Mucosa of descending colon (tissue), 3 donors: Measurements from ENCODE around the gene SPRTN. TPM values are rescaled to one million over a fixed set of nuclear protein-coding genes. Genes with fewer than 3 reads are reported as not detected.

Experiments used
- ATAC-seq: fragments of 200-7000 bp; cut with Tn5 transposase; one replicate; pipeline ENCODE4 v1.9.1; 2020; ENCODE audit warnings: mild to moderate bottlenecking, moderate library complexity
- DNase-seq, 3 donors: peaks; one replicate each; pipeline ENCODE4 v3.0.0-alpha.2; 2020
- H3K36me3 ChIP-seq: fragments of 200-600 bp; one replicate; pipeline ENCODE4 v1.8.0; 2021; ENCODE audit warnings: low read depth, mild to moderate bottlenecking
- H3K4me1 ChIP-seq: fragments of 200-600 bp; one replicate; pipeline ENCODE4 v1.8.0; 2021; ENCODE audit warnings: low read depth, mild to moderate bottlenecking
- H3K4me3 ChIP-seq: fragments of 200-600 bp; one replicate; pipeline ENCODE4 v1.8.0; 2021; ENCODE audit warnings: mild to moderate bottlenecking
- H3K9me3 ChIP-seq: fragments of 200-600 bp; one replicate; pipeline ENCODE4 v1.8.0; 2021; ENCODE audit warnings: mild to moderate bottlenecking
- CTCF ChIP-seq: fragments of 200-600 bp; IDR thresholded peaks from one replicate; pipeline ENCODE4 v1.8.0; 2022; ENCODE audit warnings: antibody characterized with exemption, mild to moderate bottlenecking
- intact Hi-C, 2 donors: fragments of 100-400 bp; cut with DNase I in 1 of 2; cut with micrococcal nuclease in 1 of 2; formaldehyde crosslinking; loops; one replicate each; pipeline versions ENCODE4 v1.11.0 to v1.11.1; 2022; cut with DNase I, micrococcal nuclease
- total RNA-seq, 3 donors: library from RNA; stranded (reverse); fragmentation: NEBNext Ultra II Directional in 2 of 3; extraction: Animal tissue kit (Norgen Biotek cat#: 25700) in 2 of 3; gene quantifications; one replicate each; pipeline versions ENCODE4 v1.2.1 to v1.2.4, GENCODE V29; 2021 to 2023
- donor health status: DM: no; HTN: no; CAD: no; lungs with moderate emphysema.
- donor health status: DM: no; HTN: no; CAD: no.
- donor health status: DM: no; HTN: yes; CAD: no.

SPRTN gene
- total RNA-seq, 3 donors from 2014 or later: 10.7 to 13.1 (median 11.5) TPM

GRCh38 chr1:231359113-231359512, 21.0 kb downstream of the SPRTN start:
- TF ChIP-seq CTCF: no peak

GRCh38 chr1:231362325-231362724, 24.2 kb downstream of the SPRTN start:
- ATAC-seq: no peak
- intact Hi-C loops: loop anchor here in 1 of 2 donors (5.0 kb wide), 1 partner anchor 230 kb away; no protein-coding TSS in a partner anchor
- Histone ChIP-seq H3K9me3 (no peaks in the 10 kb centered on the region), H3K36me3 (no peaks in the 10 kb centered on the region), H3K4me3 (no peak overlapping the region), H3K4me1 (no peaks in the 10 kb centered on the region)
- no peak for TF ChIP-seq CTCF
- DNase-seq: no peak

More at GRCh38 chr1:231359113-231359512, 21.0 kb downstream of the SPRTN start:
- H3K4me1 ChIP-seq: no peaks in the 10 kb centered on the region
- intact Hi-C loops: loop anchor here in 1 of 2 donors (5.0 kb wide), 2 partner anchors 63 to 228 kb away; partner anchors contain the start of gene EGLN1
- H3K4me3 ChIP-seq: no peak overlapping the region
- H3K9me3 ChIP-seq: no peaks in the 10 kb centered on the region
- DNase-seq (no peak), ATAC-seq (no peak)
- no peaks in the 10 kb centered on the region for H3K36me3 ChIP-seq

GRCh38 chr1:231363624-231364023, 25.5 kb downstream of the SPRTN start:
- H3K4me1 ChIP-seq: no peaks in the 10 kb centered on the region
- no peaks in the 10 kb centered on the region for H3K36me3 ChIP-seq
- intact Hi-C loops: loop anchor here in 1 of 2 donors (5.0 kb wide), 1 partner anchor 229 kb away; no protein-coding TSS in a partner anchor
- no peaks in the 10 kb centered on the region for H3K9me3 ChIP-seq
- no peak overlapping the region for H3K4me3 ChIP-seq
- DNase-seq: no peak
- no peak for ATAC-seq
- TF ChIP-seq CTCF: no peak

GRCh38 chr1:231364192-231364591, 26.1 kb downstream of the SPRTN start:
- DNase-seq (no peak), ATAC-seq (no peak)
- Histone ChIP-seq H3K4me1 (no peaks in the 10 kb centered on the region), H3K36me3 (no peaks in the 10 kb centered on the region), H3K9me3 (no peaks in the 10 kb centered on the region), H3K4me3 (no peak overlapping the region)
- no peak for TF ChIP-seq CTCF
- intact Hi-C loops: loop anchor here in 1 of 2 donors (5.0 kb wide), 1 partner anchor 228 kb away; no protein-coding TSS in a partner anchor

- no peak for TF ChIP-seq CTCF
- ATAC-seq (no peak), DNase-seq (no peak)
- Histone ChIP-seq H3K9me3 (no peaks in the 10 kb centered on the region), H3K4me1 (no peaks in the 10 kb centered on the region), H3K36me3 (no peaks in the 10 kb centered on the region), H3K4me3 (no peak overlapping the region)
- intact Hi-C loops: no loop called here
Measured at GRCh38 chr1:231369282-231369681, 31.2 kb downstream of the SPRTN start.

- ATAC-seq: no peak
- H3K36me3 ChIP-seq: no peaks in the 10 kb centered on the region
- intact Hi-C loops: no loop called here
- TF ChIP-seq CTCF: no peak
- no peaks in the 10 kb centered on the region for H3K4me1 ChIP-seq
- H3K4me3 ChIP-seq: no peak overlapping the region
- H3K9me3 ChIP-seq: no peaks in the 10 kb centered on the region
- no peak for DNase-seq
Measured at GRCh38 chr1:231372501-231372900, 34.4 kb downstream of the SPRTN start.
